H1 (cell line): ENCODE data around the gene ATP2A3.

Experiments
- CTCF ChIP-seq, 3 experiments: IDR thresholded peaks; 1 replicate in 2 of 3; 2 replicates in 1 of 3; pipeline versions ENCODE4 v1.5.1 to v1.6.1; 2011; ENCODE audit warnings: low read length in 3 of 3, mild to moderate bottlenecking in 3 of 3, inconsistent platforms in 2 of 3, low read depth in 1 of 3, moderate library complexity in 1 of 3; ENCODE audit not compliant: insufficient read depth in 1 of 3; ENCODE audit errors: control extremely low read depth in 1 of 3
- GTF2F1 ChIP-seq: IDR thresholded peaks from 2 replicates; pipeline ENCODE4 v1.6.1; 2012; ENCODE audit warnings: low read depth, low read length, improper control_type of control experiment, borderline replicate concordance
- RAD21 ChIP-seq, 2 experiments: IDR thresholded peaks in 1 of 2; conservative IDR thresholded peaks in 1 of 2; 2 replicates each; pipeline ENCODE4 v1.6.1; 2011; ENCODE audit warnings: low read depth in 2 of 2, low read length in 2 of 2, improper control_type of control experiment in 1 of 2, inconsistent platforms in 1 of 2, mild to moderate bottlenecking in 1 of 2, moderate library complexity in 1 of 2
- SAP30 ChIP-seq: fragments of 300-600 bp; sonication (generic); IDR thresholded peaks from 2 replicates; pipeline ENCODE4 v1.7.1; 2012; ENCODE audit warnings: low read length, moderate library complexity, mild to moderate bottlenecking, inconsistent platforms; ENCODE audit not compliant: insufficient read depth, insufficient replicate concordance

GRCh38 chr17:3889325-3890012, 74.8 kb downstream of the ATP2A3 start:
- TF ChIP-seq CTCF (IDR thresholded peaks at IDR 0.05; ENCODE audit: control extremely low read depth in 1 of 3, insufficient read depth in 1 of 3, low read depth in 1 of 3, low read length in 3 of 3) (no peak), GTF2F1 (no peak), SAP30 (no peak), RAD21 (IDR thresholded peaks at IDR 0.05 in 1 of 2, conservative IDR thresholded peaks at IDR 0.05 in 1 of 2; ENCODE audit: low read depth in 2 of 2, low read length in 2 of 2) (no peak)
